Kidney glomerular epithelial cell (primary cell): Measurements from ENCODE around the gene PRDM16.

Source experiments
- DNase-seq: peaks from one replicate; lab custom pipeline; 2025; lab: John Stamatoyannopoulos, UW

PRDM16 gene

DNA sequence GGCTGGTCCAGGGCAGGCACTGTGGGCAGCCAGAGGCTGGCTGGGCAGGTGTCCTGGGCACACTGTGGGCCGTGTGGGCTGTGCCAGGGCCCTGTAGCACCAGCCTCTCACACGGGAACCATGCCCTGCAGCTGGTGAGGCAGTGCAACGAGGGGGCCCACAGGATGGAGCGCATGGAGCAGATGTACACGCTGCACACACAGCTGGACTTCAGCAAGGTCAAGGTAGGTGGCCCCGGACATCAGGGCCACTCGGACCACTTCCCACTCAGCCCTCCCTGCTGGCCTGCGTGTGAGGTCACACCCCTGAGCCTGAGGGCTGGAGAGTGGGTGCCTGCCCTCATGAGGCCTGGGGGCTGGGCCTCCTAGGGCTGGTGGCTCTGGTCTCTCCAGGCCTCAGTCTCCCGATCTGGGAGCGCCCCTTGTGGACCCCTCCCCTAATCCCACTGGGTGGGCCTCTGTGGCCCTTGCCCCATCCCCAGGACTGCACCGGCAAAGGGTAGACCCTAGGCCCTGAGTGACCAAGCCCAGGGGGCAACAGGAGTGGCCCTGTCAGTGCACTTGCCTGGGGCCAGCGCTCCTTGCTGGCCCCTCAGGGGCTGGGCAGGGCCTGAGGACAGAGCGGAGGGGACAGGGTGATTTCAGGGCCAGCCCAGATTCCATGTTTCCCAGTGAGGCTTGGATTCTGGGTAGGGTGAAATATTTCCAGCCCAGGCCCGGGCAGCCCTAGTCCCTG is 407.0 kb downstream of the PRDM16 start:
- no peak for DNase-seq

DNA sequence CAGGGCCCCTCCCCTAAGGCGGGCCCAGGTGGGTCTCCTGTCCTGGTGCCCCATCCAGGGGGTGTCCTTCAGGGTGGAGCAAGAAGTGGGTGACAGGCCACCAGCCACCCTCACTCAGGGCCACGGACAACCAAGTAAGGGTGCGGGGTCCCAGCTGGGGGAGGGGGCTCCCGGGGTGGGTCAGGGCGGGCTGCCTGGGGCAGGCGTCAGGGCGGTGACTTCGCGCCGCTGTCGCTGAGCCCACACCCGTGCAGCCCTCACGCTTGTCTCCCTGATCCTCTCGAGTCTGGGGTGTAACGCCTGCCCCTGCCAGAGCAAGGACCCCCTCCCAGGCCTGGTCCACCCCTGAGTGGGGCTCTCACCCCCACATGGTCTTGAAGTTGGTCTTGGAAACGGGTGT is 407.7 kb downstream of the PRDM16 start:
- no peak for DNase-seq

- no peak for DNase-seq
Measured at GRCh38 chr1:3477241-3477995, 408.4 kb downstream of the PRDM16 start.

DNA sequence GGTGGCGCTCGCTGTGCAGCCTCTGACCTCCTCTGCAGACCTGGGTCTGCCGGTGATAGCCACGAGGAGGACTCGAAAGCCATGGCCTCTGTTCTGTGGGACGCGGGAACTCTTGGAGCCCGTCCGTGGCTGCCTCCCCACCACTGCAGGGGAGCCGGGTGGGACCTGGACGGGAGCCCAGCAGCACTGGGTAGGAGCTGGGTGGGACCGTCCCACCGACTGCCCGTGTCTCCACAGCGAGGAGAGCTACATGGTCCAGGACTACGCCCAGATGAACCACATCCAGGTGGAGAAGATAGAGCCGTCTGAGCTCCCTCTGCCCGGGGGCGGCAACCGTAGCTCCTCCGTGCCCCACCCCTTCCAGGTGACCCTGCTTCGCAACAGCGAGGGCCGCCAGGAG is 409.2 kb downstream of the PRDM16 start:
- no peak for DNase-seq

GRCh38 chr1:3479511-3480368 is 410.7 kb downstream of the PRDM16 start:
- no peak for DNase-seq

DNA sequence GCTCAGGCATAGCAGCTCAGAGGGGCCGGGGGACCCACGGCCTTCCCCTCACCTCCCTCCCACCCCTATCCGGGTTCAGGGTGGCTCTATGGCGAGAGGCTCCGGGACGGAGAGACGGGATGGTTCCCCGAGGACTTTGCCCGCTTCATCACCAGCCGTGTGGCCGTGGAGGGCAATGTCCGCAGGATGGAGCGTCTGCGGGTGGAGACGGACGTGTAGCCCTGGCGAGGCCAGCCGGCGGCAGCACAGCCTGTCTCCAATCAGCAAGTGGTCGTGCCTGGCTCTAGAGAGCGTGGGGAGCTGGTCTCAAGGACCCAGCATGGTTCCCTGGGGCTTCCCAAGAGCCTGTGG is 411.3 kb downstream of the PRDM16 start:
- no peak for DNase-seq

DNA sequence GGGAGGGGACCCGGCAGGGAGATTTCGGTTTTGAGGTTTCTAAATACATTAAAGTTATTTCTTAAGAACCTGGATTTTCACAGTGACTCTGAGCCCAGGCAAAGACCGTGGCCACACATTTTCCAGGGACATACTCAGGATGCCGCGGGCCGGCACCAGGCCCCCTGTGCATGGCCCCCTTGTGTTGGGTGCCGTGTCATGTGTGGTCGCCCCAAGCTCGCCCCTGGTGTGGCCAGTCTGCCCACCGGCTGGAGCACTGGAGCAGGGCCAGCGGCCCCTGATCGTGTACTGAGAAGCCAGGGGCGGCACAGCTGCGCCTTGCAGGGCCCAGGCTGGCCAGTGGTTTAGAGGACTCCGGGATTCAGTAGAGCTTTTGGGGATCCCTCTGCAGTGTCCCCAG is 412.0 kb downstream of the PRDM16 start:
- DNase-seq: no peak

GRCh38 chr1:3481836-3482375 is 412.9 kb downstream of the PRDM16 start:
- no peak for DNase-seq

GRCh38 chr1:3482378-3482849 is 413.4 kb downstream of the PRDM16 start:
- DNase-seq: no peak

DNA sequence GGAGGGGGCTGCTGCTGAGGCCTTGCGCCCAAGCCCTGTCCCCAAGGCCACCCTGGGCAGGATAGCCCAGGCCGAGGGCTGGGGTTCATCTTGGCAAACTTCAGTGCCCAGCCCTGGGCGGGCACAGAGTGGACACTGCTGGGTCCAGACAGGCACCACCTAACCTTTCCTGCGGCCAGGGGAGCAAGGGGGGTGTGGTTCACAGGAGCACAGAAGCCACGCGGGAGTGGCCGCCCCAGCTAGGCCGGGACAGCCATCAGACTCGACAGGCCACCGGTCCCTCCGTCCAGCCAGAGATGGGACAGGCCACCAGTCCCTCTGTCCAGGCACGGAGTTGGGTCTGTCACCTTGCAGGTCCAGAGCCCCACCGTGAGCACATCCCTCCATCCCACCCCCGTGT is 414.4 kb downstream of the PRDM16 start:
- no peak for DNase-seq

GRCh38 chr1:3483801-3484444 is 414.9 kb downstream of the PRDM16 start:
- no peak for DNase-seq

- no peak for DNase-seq
Measured at GRCh38 chr1:3485016-3485415, 416.0 kb downstream of the PRDM16 start.
